Mucosa of stomach (tissue), 1 donor: ENCODE data around the gene TRERF1.

Source experiments
- H3K27me3 ChIP-seq: one replicate; pipeline ENCODE4 v1.7.0; 2013; ENCODE audit warnings: mild to moderate bottlenecking, low read length; ENCODE audit not compliant: control insufficient read depth, insufficient read depth
- H3K36me3 ChIP-seq: one replicate; pipeline ENCODE4 v1.7.0; 2013; ENCODE audit warnings: low read length; ENCODE audit not compliant: control insufficient read depth, insufficient read depth
- H3K4me1 ChIP-seq: one replicate; pipeline ENCODE4 v1.7.0; 2013; ENCODE audit warnings: mild to moderate bottlenecking, low read length; ENCODE audit not compliant: control insufficient read depth, insufficient read depth
- H3K4me3 ChIP-seq: one replicate; pipeline ENCODE4 v1.7.0; 2013; ENCODE audit warnings: low read length
- H3K9ac ChIP-seq: one replicate; pipeline ENCODE4 v1.7.0; 2013; ENCODE audit warnings: mild to moderate bottlenecking, low read length, moderate library complexity
- H3K9me3 ChIP-seq: one replicate; pipeline ENCODE4 v1.7.0; 2013; ENCODE audit warnings: mild to moderate bottlenecking, low read length, moderate library complexity; ENCODE audit not compliant: control insufficient read depth
- donor health status: Pancreatic carcinoma.

The TRERF1 gene

GRCh38 chr6:42345696-42346416 lies 105.9 kb downstream of the TRERF1 start:
- peaks cover 4% of the 10 kb centered on the region for H3K4me1 ChIP-seq
- H3K9ac ChIP-seq: no peak overlapping the region
- H3K27me3 ChIP-seq: no peaks in the 10 kb centered on the region
- no peak overlapping the region for H3K4me3 ChIP-seq
- H3K36me3 ChIP-seq: no peaks in the 10 kb centered on the region
- no peaks in the 10 kb centered on the region for H3K9me3 ChIP-seq

- H3K9me3 ChIP-seq: no peaks in the 10 kb centered on the region
- no peak overlapping the region for H3K9ac ChIP-seq
- no peaks in the 10 kb centered on the region for H3K27me3 ChIP-seq
- H3K4me3 ChIP-seq: no peak overlapping the region
- H3K4me1 ChIP-seq: peaks cover 4% of the 10 kb centered on the region
- H3K36me3 ChIP-seq: no peaks in the 10 kb centered on the region
Observed at GRCh38 chr6:42344756-42345155, 107.0 kb downstream of the TRERF1 start.

- Histone ChIP-seq H3K9ac (no peak overlapping the region), H3K9me3 (no peaks in the 10 kb centered on the region), H3K36me3 (no peaks in the 10 kb centered on the region), H3K4me1 (peaks cover 12% of the 10 kb centered on the region), H3K27me3 (no peaks in the 10 kb centered on the region), H3K4me3 (no peak overlapping the region)
Observed at GRCh38 chr6:42341771-42342553, 109.8 kb downstream of the TRERF1 start.

GRCh38 chr6:42341221-42341620 lies 110.5 kb downstream of the TRERF1 start:
- Histone ChIP-seq H3K36me3 (no peaks in the 10 kb centered on the region), H3K4me1 (peaks cover 12% of the 10 kb centered on the region), H3K4me3 (no peak overlapping the region), H3K27me3 (no peaks in the 10 kb centered on the region), H3K9me3 (no peaks in the 10 kb centered on the region), H3K9ac (no peak overlapping the region)

GRCh38 chr6:42340511-42340910 lies 111.2 kb downstream of the TRERF1 start:
- no peaks in the 10 kb centered on the region for H3K36me3 ChIP-seq
- H3K9ac ChIP-seq: no peak overlapping the region
- no peaks in the 10 kb centered on the region for H3K27me3 ChIP-seq
- H3K4me1 ChIP-seq: peaks cover 12% of the 10 kb centered on the region
- H3K9me3 ChIP-seq: no peaks in the 10 kb centered on the region
- no peak overlapping the region for H3K4me3 ChIP-seq

GRCh38 chr6:42339991-42340401 lies 111.7 kb downstream of the TRERF1 start:
- Histone ChIP-seq H3K9me3 (no peaks in the 10 kb centered on the region), H3K9ac (no peak overlapping the region), H3K36me3 (no peaks in the 10 kb centered on the region), H3K4me1 (peaks cover 12% of the 10 kb centered on the region), H3K4me3 (no peak overlapping the region), H3K27me3 (no peaks in the 10 kb centered on the region)

GRCh38 chr6:42338744-42339222 lies 112.9 kb downstream of the TRERF1 start:
- Histone ChIP-seq H3K4me3 (no peak overlapping the region), H3K27me3 (no peaks in the 10 kb centered on the region), H3K9ac (no peak overlapping the region), H3K4me1 (peaks cover 12% of the 10 kb centered on the region), H3K9me3 (no peaks in the 10 kb centered on the region), H3K36me3 (no peaks in the 10 kb centered on the region)

- Histone ChIP-seq H3K27me3 (no peaks in the 10 kb centered on the region), H3K4me3 (no peak overlapping the region), H3K4me1 (peaks cover 12% of the 10 kb centered on the region), H3K9ac (no peak overlapping the region), H3K36me3 (no peaks in the 10 kb centered on the region), H3K9me3 (no peaks in the 10 kb centered on the region)
Observed at GRCh38 chr6:42337985-42338743, 113.6 kb downstream of the TRERF1 start.

GRCh38 chr6:42336431-42336830 lies 115.3 kb downstream of the TRERF1 start:
- H3K4me1 ChIP-seq: peaks cover 8% of the 10 kb centered on the region
- H3K27me3 ChIP-seq: no peaks in the 10 kb centered on the region
- no peaks in the 10 kb centered on the region for H3K9me3 ChIP-seq
- H3K4me3 ChIP-seq: no peak overlapping the region
- H3K36me3 ChIP-seq: no peaks in the 10 kb centered on the region
- no peak overlapping the region for H3K9ac ChIP-seq

GRCh38 chr6:42335896-42336295 lies 115.8 kb downstream of the TRERF1 start:
- no peaks in the 10 kb centered on the region for H3K27me3 ChIP-seq
- H3K9ac ChIP-seq: no peak overlapping the region
- no peak overlapping the region for H3K4me3 ChIP-seq
- no peaks in the 10 kb centered on the region for H3K9me3 ChIP-seq
- H3K36me3 ChIP-seq: no peaks in the 10 kb centered on the region
- H3K4me1 ChIP-seq: peaks cover 8% of the 10 kb centered on the region

- no peak overlapping the region for H3K4me3 ChIP-seq
- no peak overlapping the region for H3K9ac ChIP-seq
- H3K4me1 ChIP-seq: peaks cover 8% of the 10 kb centered on the region
- no peaks in the 10 kb centered on the region for H3K36me3 ChIP-seq
- H3K27me3 ChIP-seq: no peaks in the 10 kb centered on the region
- H3K9me3 ChIP-seq: no peaks in the 10 kb centered on the region
Observed at GRCh38 chr6:42334870-42335269, 116.9 kb downstream of the TRERF1 start.

GRCh38 chr6:42333612-42334011 lies 118.1 kb downstream of the TRERF1 start:
- H3K4me3 ChIP-seq: no peak overlapping the region
- H3K9ac ChIP-seq: no peak overlapping the region
- H3K36me3 ChIP-seq: no peaks in the 10 kb centered on the region
- no peaks in the 10 kb centered on the region for H3K27me3 ChIP-seq
- peaks cover 4% of the 10 kb centered on the region for H3K4me1 ChIP-seq
- no peaks in the 10 kb centered on the region for H3K9me3 ChIP-seq
